ENCODE data around the gene MCF2L2. TPM values are rescaled to one million over a fixed set of nuclear protein-coding genes. Genes with fewer than 3 reads are reported as not detected.

The MCF2L2 gene
- total RNA-seq, 4 donors from 2014 or later: 0.61 to 2.9 (median 1.3) TPM

DNA sequence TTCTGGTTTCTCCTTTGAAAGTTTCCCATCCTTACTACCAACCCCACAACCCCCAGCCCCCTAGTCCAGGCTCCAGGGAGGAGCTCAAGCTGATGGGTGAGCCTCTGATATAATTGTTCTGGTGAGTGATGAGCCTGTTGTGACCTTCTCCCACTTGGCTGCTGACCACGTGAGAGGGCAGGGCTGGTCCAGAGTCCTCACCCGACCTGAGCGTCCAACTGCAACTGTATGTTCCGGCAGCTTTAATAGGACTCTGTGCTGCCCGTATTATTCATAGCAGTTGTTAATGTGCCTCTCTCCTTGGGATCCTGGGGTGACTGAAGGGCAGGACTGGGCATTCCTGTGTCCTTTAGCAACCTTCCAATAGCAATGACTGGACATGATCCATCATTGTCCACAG lies 119.1 kb downstream of the MCF2L2 start:
- no peaks in the 10 kb centered on the region for H3K9me3 ChIP-seq
- no peaks in the 10 kb centered on the region for H3K27me3 ChIP-seq
- H3K36me3 ChIP-seq: no peaks in the 10 kb centered on the region
- H3K27ac ChIP-seq: no peak overlapping the region
- TF ChIP-seq, protein P1, sequence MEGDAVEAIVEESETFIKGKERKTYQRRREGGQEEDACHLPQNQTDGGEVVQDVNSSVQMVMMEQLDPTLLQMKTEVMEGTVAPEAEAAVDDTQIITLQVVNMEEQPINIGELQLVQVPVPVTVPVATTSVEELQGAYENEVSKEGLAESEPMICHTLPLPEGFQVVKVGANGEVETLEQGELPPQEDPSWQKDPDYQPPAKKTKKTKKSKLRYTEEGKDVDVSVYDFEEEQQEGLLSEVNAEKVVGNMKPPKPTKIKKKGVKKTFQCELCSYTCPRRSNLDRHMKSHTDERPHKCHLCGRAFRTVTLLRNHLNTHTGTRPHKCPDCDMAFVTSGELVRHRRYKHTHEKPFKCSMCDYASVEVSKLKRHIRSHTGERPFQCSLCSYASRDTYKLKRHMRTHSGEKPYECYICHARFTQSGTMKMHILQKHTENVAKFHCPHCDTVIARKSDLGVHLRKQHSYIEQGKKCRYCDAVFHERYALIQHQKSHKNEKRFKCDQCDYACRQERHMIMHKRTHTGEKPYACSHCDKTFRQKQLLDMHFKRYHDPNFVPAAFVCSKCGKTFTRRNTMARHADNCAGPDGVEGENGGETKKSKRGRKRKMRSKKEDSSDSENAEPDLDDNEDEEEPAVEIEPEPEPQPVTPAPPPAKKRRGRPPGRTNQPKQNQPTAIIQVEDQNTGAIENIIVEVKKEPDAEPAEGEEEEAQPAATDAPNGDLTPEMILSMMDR (IDR thresholded peaks at IDR 0.05): no peak
- TF ChIP-seq POLR2A (IDR thresholded peaks at IDR 0.05): no peak
- intact Hi-C loops (cut with DNase I): no loop called here
- WGBS, 2 donors: 57 to 80% methylated on average over 4 to 5 of the region's 5 CpGs
- DNase-seq: no peak
- peaks cover 0 to 28% (median 3%) of the 10 kb centered on the region in 3 donors for H3K4me1 ChIP-seq
- no peak overlapping the region for H3K4me3 ChIP-seq

DNA sequence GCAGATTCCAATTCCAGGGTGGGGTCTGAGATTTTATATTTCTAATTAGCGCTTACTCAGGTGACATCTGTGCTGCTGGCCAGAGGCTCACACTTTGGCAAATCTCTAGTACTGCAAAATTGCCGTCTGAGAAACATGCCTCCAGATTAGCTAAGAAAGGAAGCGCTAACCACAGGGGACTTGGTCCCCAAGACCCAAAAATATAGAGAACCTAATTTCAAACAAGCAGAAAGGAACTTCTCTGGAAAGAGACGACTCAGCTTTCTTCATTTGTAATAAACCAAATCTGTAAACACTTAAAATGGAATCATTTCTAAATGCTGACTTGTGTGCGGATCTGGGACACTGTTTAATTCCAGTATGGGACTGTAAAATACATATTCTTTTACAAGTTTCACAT lies 119.7 kb downstream of the MCF2L2 start:
- WGBS, 2 donors: 82 to 83% methylated on average over 5 of the region's 5 CpGs
- peaks cover 0 to 33% (median 7%) of the 10 kb centered on the region in 3 donors for H3K4me1 ChIP-seq
- TF ChIP-seq POLR2A (IDR thresholded peaks at IDR 0.05): no peak
- TF ChIP-seq, protein P1 (IDR thresholded peaks at IDR 0.05): no peak
- intact Hi-C loops (cut with DNase I): no loop called here
- no peaks in the 10 kb centered on the region for H3K27me3 ChIP-seq
- H3K27ac ChIP-seq: peak overlapping the region in 1 of 4 donors; percentile 82
- no peaks in the 10 kb centered on the region for H3K9me3 ChIP-seq
- H3K36me3 ChIP-seq: no peaks in the 10 kb centered on the region
- no peak overlapping the region for H3K4me3 ChIP-seq
- DNase-seq: no peak

DNA sequence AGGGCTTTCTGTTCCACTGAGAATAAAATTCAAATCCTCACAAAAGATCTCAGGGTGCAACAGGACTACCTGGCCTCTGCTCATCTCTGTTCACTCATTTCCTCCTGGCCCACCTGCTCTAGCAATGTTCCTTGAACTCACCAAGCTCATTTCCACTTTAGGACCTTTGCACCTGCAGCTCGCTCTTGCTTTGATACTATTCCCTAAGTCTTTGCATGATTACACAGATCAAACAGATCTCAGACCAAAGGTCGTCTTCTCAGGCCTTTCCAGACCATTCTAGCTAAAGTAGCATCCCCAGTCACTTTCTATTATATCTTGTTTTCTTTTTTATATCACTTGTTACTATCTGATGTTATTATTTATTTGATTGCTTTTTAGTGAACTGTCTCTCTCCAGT lies 120.7 kb downstream of the MCF2L2 start:
- Histone ChIP-seq H3K9me3 (no peaks in the 10 kb centered on the region), H3K36me3 (no peaks in the 10 kb centered on the region), H3K4me1 (peaks cover 3 to 43% (median 17%) of the 10 kb centered on the region in 3 donors), H3K27me3 (no peaks in the 10 kb centered on the region), H3K4me3 (no peak overlapping the region), H3K27ac (peak overlapping the region; percentile 57 to 82 (median 77))
- intact Hi-C loops (cut with DNase I): no loop called here
- no peak for TF ChIP-seq POLR2A (IDR thresholded peaks at IDR 0.05)
- TF ChIP-seq, protein P1 (IDR thresholded peaks at IDR 0.05): no peak
- DNase-seq: no peak
- WGBS, 2 donors: 92 to 96% methylated on average over 2 of the region's 2 CpGs

DNA sequence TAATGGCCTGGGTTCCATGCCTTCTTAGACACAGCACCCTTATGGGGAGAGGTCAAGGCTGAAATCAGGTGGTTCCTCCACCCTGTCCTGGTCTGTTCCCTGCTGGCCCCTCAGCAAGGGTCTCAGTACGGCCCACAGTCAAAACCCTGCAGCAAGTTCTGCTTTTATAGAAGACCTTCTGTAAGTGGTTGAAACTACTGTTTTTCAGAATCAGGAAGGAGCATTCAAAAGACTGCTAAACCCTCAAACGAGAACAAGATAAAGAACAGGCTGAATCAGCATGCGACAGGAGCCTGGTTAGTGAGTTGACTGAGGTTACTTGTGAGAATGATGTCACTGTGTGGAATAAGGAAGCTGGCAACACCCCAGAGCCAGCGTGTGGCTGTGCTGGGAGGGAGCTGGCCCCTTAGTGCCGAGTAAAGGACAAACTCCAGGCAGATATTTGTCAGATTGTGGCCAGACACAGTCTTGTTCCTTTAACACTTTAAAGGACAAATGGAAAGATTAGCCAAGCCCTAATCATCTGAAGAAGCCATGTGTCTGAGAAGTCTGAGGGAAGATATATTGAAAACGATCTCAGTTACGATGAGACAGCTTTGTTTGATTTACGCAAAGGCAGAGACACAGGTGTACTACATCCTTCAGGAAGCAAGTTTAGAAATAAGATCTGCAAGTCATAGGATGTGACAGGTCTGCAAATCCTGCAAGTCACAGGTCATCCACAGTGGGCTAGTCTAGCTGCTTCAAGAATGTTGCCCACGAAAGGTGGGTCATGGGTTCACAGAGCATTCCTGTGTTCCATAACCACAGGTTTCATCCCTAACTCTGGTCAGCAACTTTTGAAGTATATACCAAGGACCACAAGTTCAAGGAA lies 121.4 kb downstream of the MCF2L2 start:
- no peaks in the 10 kb centered on the region for H3K27me3 ChIP-seq
- peak; percentile 45 for DNase-seq
- H3K9me3 ChIP-seq: no peaks in the 10 kb centered on the region
- WGBS, 2 donors: 40 to 47% methylated on average over 8 to 9 of the region's 9 CpGs
- peak overlapping the region; percentile 57 to 82 (median 77) for H3K27ac ChIP-seq
- no peaks in the 10 kb centered on the region for H3K36me3 ChIP-seq
- no peak overlapping the region for H3K4me3 ChIP-seq
- H3K4me1 ChIP-seq: peaks cover 9 to 51% (median 20%) of the 10 kb centered on the region in 3 donors
- intact Hi-C loops (cut with DNase I): no loop called here
- TF ChIP-seq POLR2A (IDR thresholded peaks at IDR 0.05): no peak
- TF ChIP-seq, protein P1 (IDR thresholded peaks at IDR 0.05): no peak

DNA sequence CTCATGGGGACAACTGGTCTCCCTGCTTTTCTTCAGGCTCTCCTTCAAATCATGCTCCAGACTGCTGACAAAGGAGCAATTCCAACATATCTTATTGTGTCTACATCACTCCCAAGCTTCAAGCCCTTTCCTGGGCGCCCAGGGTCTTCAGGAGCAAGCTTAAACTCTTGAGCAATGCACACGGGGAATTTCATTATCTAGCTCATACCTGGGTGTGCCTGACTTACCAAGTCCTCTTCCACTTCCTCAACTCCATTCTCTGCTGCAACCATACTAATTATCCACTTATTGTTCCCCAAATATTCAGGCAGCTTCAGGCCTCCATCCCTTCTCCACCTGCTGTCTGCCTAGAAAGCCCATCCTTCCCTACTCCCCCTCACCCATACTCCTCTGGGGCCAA lies 124.7 kb downstream of the MCF2L2 start:
- WGBS, 2 donors: 48 to 65% methylated on average over 2 of the region's 2 CpGs
- no peaks in the 10 kb centered on the region for H3K9me3 ChIP-seq
- H3K27ac ChIP-seq: peak overlapping the region in 3 of 4 donors; percentile 22 to 61 (median 32)
- TF ChIP-seq, protein P1 (IDR thresholded peaks at IDR 0.05): no peak
- no peak for TF ChIP-seq POLR2A (IDR thresholded peaks at IDR 0.05)
- H3K36me3 ChIP-seq: no peaks in the 10 kb centered on the region
- no peaks in the 10 kb centered on the region for H3K27me3 ChIP-seq
- no peak overlapping the region for H3K4me3 ChIP-seq
- no peak for DNase-seq
- intact Hi-C loops (cut with DNase I): no loop called here
- peaks cover 20 to 73% (median 28%) of the 10 kb centered on the region in 3 donors for H3K4me1 ChIP-seq
